HepG2 (cell line): ENCODE results near the gene TLCD1. TPM values are rescaled to one million over a fixed set of nuclear protein-coding genes. Genes with fewer than 3 reads are reported as not detected.

Experiments used
- ARHGAP35 ChIP-seq: sonication (generic); formaldehyde crosslinking; IDR thresholded peaks from 2 replicates; pipeline ENCODE4 v1.9.0; 2022; ENCODE audit warnings: mild to moderate bottlenecking, inconsistent platforms, moderate library complexity, missing genetic modification reagents, borderline replicate concordance
- ARNT ChIP-seq: fragments of 450-650 bp; IDR thresholded peaks from 2 replicates; pipeline ENCODE4 v1.6.1; 2017
- CAMTA2 ChIP-seq: sonication (generic); formaldehyde crosslinking; IDR thresholded peaks from 2 replicates; pipeline ENCODE4 v1.4.0; 2020; ENCODE audit warnings: mild to moderate bottlenecking, missing genetic modification reagents, borderline replicate concordance
- HNRNPUL1 ChIP-seq: fragments of 200-400 bp; formaldehyde crosslinking; IDR thresholded peaks from 2 replicates; pipeline ENCODE4 v1.6.1; 2017; ENCODE audit warnings: low read depth, mild to moderate bottlenecking, low read length, moderate library complexity
- IRF2 ChIP-seq: IDR thresholded peaks from 2 replicates; pipeline ENCODE4 v1.6.1; 2018; ENCODE audit warnings: missing genetic modification reagents, missing compliant biosample characterization
- NONO ChIP-seq, 2 experiments: fragments of 450-650 bp in 1 of 2; sonication (generic) in 1 of 2; formaldehyde crosslinking in 1 of 2; IDR thresholded peaks in 1 of 2; conservative IDR thresholded peaks in 1 of 2; 2 replicates each; pipeline versions ENCODE4 v1.6.1 to v1.8.0; 2017 to 2022; ENCODE audit warnings: mild to moderate bottlenecking in 1 of 2, missing genetic modification reagents in 1 of 2, moderate library complexity in 1 of 2
- NR2F1 ChIP-seq, 2 experiments: fragments of 450-650 bp in 1 of 2; formaldehyde crosslinking in 1 of 2; IDR thresholded peaks; 2 replicates each; pipeline versions ENCODE4 v1.5.0 to v1.6.1; 2016 to 2020; ENCODE audit warnings: mild to moderate bottlenecking in 1 of 2, missing compliant biosample characterization in 1 of 2, missing genetic modification reagents in 1 of 2, moderate library complexity in 1 of 2
- PRPF4 ChIP-seq: fragments of 200-400 bp; formaldehyde crosslinking; IDR thresholded peaks from 2 replicates; pipeline ENCODE4 v1.6.1; 2016; ENCODE audit warnings: low read length, low read depth; ENCODE audit not compliant: poor library complexity, severe bottlenecking
- RCOR2 ChIP-seq: IDR thresholded peaks from 2 replicates; pipeline ENCODE4 v1.6.1; 2016; ENCODE audit warnings: missing biosample characterization, missing genetic modification reagents
- TRIM24 ChIP-seq: sonication (generic); formaldehyde crosslinking; IDR thresholded peaks from 2 replicates; pipeline ENCODE4 v1.8.0; 2022; ENCODE audit warnings: mild to moderate bottlenecking, missing genetic modification reagents
- U2AF2 ChIP-seq: fragments of 200-400 bp; formaldehyde crosslinking; IDR thresholded peaks from 2 replicates; pipeline ENCODE4 v1.6.1; 2017; ENCODE audit warnings: low read depth, mild to moderate bottlenecking, low read length
- ZBTB1 ChIP-seq: sonication (generic); formaldehyde crosslinking; IDR thresholded peaks from 2 replicates; pipeline ENCODE4 v1.4.0; 2020; ENCODE audit warnings: missing genetic modification reagents, borderline replicate concordance
- ZFAT ChIP-seq: sonication (generic); formaldehyde crosslinking; conservative IDR thresholded peaks from 2 replicates; pipeline ENCODE4 v1.8.1; 2023; ENCODE audit warnings: missing genetic modification reagents, inconsistent platforms
- ZFYVE20 ChIP-seq: sonication (generic); formaldehyde crosslinking; IDR thresholded peaks from 2 replicates; pipeline ENCODE4 v1.8.0; 2023; ENCODE audit warnings: low read depth, mild to moderate bottlenecking, moderate library complexity, missing genetic modification reagents, borderline replicate concordance
- ZIK1 ChIP-seq: sonication (generic); formaldehyde crosslinking; IDR thresholded peaks from 2 replicates; pipeline ENCODE4 v1.5.0; 2020; ENCODE audit warnings: mild to moderate bottlenecking, low read depth, missing genetic modification reagents, borderline replicate concordance
- ZNF121 ChIP-seq: sonication (generic); formaldehyde crosslinking; IDR thresholded peaks from 2 replicates; pipeline ENCODE4 v1.5.0; 2020; ENCODE audit warnings: mild to moderate bottlenecking, missing genetic modification reagents
- ZNF274 ChIP-seq: sonication (generic); formaldehyde crosslinking; IDR thresholded peaks from 2 replicates; pipeline ENCODE4 v1.5.1; 2020; ENCODE audit warnings: mild to moderate bottlenecking, missing genetic modification reagents
- ZNF326 ChIP-seq: sonication (generic); formaldehyde crosslinking; IDR thresholded peaks from 2 replicates; pipeline ENCODE4 v1.4.0; 2020; ENCODE audit warnings: missing genetic modification reagents, borderline replicate concordance
- ZNF382 ChIP-seq: sonication (generic); formaldehyde crosslinking; IDR thresholded peaks from 2 replicates; pipeline ENCODE4 v1.5.0; 2020; ENCODE audit warnings: missing genetic modification reagents, mild to moderate bottlenecking, borderline replicate concordance
- ZNF414 ChIP-seq: sonication (generic); formaldehyde crosslinking; IDR thresholded peaks from 2 replicates; pipeline ENCODE4 v1.5.0; 2020; ENCODE audit warnings: missing genetic modification reagents
- ZNF670 ChIP-seq: sonication (generic); formaldehyde crosslinking; IDR thresholded peaks from 2 replicates; pipeline ENCODE4 v1.8.0; 2022; ENCODE audit warnings: mild to moderate bottlenecking, missing genetic modification reagents, borderline replicate concordance
- ZNF7 ChIP-seq: IDR thresholded peaks from 2 replicates; pipeline ENCODE4 v1.6.1; 2016; ENCODE audit warnings: missing biosample characterization, missing genetic modification reagents
- ZNF766 ChIP-seq: sonication (generic); formaldehyde crosslinking; IDR thresholded peaks from 2 replicates; pipeline ENCODE4 v1.5.0; 2020; ENCODE audit warnings: missing genetic modification reagents, borderline replicate concordance
- polyA plus RNA-seq, 8 experiments: library from polyadenylated mRNA; depleted of rRNA in 3 of 8; stranded (reverse) in 7 of 8; unstranded in 1 of 8; fragments of >200 nt; fragmentation: Illumina TruSeq in 4 of 8; extraction: Trizol in 4 of 8; gene quantifications; 2 replicates each; pipeline versions ENCODE4 v1.2.1 to v1.2.3, GENCODE V29; 2011 to 2016; ENCODE audit warnings: low read depth in 4 of 8, missing spikeins in 1 of 8, mixed read lengths in 1 of 8; ENCODE audit not compliant: insufficient read depth in 1 of 8
- total RNA-seq, 5 experiments: library from RNA; depleted of rRNA; stranded (reverse); fragments of >200 nt; fragmentation: Illumina TruSeq; extraction: Trizol; gene quantifications; 2 replicates each; pipeline ENCODE4 v1.2.3, GENCODE V29; 2016; ENCODE audit warnings: low read depth in 1 of 5
- TF ChIP-seq, protein P1 (sequence below): sonication (generic); formaldehyde crosslinking; IDR thresholded peaks from 2 replicates; pipeline ENCODE4 v1.4.0; 2020; ENCODE audit warnings: low read depth, mild to moderate bottlenecking, missing genetic modification reagents
- TF ChIP-seq, protein P2 (sequence below): sonication (generic); formaldehyde crosslinking; IDR thresholded peaks from 2 replicates; pipeline ENCODE4 v1.8.1; 2023; ENCODE audit warnings: mild to moderate bottlenecking, missing genetic modification reagents

The TLCD1 gene
- total and polyA plus RNA-seq, 2 of the 13 experiments (the other 11 are each of a cell fraction or from before 2014, with no cell fraction given): 14.9 to 19.6 TPM

DNA sequence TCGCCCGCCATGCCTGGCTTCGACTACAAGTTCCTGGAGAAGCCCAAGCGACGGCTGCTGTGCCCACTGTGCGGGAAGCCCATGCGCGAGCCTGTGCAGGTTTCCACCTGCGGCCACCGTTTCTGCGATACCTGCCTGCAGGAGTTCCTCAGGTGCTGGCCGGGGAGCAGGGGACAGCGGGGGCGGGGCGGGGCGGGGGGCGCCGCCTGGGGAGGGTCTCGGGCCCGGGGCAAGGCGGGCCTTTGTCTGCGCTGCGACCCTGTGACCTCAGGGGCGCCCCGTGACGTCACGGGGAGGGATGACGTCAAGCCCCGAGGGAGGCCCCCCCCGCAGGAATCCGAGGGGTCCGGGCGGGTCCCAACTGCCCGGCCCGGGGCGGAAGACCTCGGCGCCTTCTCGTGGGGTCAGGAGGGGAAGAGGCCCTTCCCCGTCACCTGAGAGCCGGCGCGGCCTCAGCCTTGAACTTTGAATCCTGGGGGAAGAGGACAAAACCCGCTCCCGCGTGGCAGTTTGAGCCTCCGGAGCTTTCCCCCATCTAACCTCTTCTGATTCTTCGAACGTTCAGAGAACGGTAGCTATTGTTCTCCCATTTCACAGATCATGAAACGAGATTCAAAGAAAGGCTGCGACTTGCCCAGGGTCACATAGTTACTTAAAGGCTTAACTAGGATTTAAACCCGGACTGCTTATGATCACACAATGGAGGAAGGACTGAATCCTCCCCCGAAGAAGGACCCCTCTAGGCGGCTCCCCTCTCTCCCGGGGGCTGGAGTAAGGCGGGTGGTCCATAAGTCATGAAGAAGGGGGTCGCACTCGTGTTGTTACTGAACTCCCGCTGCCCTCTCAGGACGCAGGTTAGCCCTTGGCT, 18.3 kb upstream of the TLCD1 start (continued):
- TF ChIP-seq ZNF670 (CRISPR knock-in tag): 0 out of 2 replicates have a peak, but pooled peaks have one; percentile 14
- no peak for TF ChIP-seq ZBTB1 (CRISPR knock-in tag)
- no peak for TF ChIP-seq ZNF121
- no peak for TF ChIP-seq U2AF2
- no peak for TF ChIP-seq ZNF414 (CRISPR knock-in tag)
- no peak for TF ChIP-seq HNRNPUL1
- no peak for TF ChIP-seq TRIM24 (CRISPR knock-in tag)
- TF ChIP-seq ARHGAP35 (CRISPR knock-in tag): no peak
- TF ChIP-seq ZNF326 (CRISPR knock-in tag): no peak
- TF ChIP-seq ZNF766 (CRISPR knock-in tag): 0 out of 2 replicates have a peak, but pooled peaks have one; percentile 28
- TF ChIP-seq, protein P1, sequence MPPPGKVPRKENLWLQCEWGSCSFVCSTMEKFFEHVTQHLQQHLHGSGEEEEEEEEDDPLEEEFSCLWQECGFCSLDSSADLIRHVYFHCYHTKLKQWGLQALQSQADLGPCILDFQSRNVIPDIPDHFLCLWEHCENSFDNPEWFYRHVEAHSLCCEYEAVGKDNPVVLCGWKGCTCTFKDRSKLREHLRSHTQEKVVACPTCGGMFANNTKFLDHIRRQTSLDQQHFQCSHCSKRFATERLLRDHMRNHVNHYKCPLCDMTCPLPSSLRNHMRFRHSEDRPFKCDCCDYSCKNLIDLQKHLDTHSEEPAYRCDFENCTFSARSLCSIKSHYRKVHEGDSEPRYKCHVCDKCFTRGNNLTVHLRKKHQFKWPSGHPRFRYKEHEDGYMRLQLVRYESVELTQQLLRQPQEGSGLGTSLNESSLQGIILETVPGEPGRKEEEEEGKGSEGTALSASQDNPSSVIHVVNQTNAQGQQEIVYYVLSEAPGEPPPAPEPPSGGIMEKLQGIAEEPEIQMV (CRISPR knock-in tag): no peak; the same call in 1 of the 2 replicates
- no peak for TF ChIP-seq ZNF274 (CRISPR knock-in tag)
- TF ChIP-seq ZFAT (CRISPR knock-in tag): no peak
- TF ChIP-seq ARNT: no peak
- 0 out of 2 replicates have a peak, but pooled peaks have one; percentile 7 for TF ChIP-seq IRF2 (CRISPR knock-in tag)
- no peak for TF ChIP-seq ZNF382 (CRISPR knock-in tag)
- TF ChIP-seq ZFYVE20: no peak
- TF ChIP-seq RCOR2 (CRISPR knock-in tag): 0 out of 2 replicates have a peak, but pooled peaks have one; percentile 23
- TF ChIP-seq ZNF7 (CRISPR knock-in tag): no peak
- no peak for TF ChIP-seq PRPF4
- peak in 1 of 2 experiments; percentile 87; a peak in 3 of 4 replicates for TF ChIP-seq NR2F1 (CRISPR knock-in tag; IDR thresholded peaks at IDR 0.05)
- TF ChIP-seq, protein P2, sequence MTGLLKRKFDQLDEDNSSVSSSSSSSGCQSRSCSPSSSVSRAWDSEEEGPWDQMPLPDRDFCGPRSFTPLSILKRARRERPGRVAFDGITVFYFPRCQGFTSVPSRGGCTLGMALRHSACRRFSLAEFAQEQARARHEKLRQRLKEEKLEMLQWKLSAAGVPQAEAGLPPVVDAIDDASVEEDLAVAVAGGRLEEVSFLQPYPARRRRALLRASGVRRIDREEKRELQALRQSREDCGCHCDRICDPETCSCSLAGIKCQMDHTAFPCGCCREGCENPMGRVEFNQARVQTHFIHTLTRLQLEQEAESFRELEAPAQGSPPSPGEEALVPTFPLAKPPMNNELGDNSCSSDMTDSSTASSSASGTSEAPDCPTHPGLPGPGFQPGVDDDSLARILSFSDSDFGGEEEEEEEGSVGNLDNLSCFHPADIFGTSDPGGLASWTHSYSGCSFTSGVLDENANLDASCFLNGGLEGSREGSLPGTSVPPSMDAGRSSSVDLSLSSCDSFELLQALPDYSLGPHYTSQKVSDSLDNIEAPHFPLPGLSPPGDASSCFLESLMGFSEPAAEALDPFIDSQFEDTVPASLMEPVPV (CRISPR knock-in tag): no peak
- TF ChIP-seq NONO (IDR thresholded peaks at IDR 0.05): no peak
- TF ChIP-seq NONO (CRISPR knock-in tag; conservative IDR thresholded peaks at IDR 0.05): 0 out of 2 replicates have a peak, but pooled peaks have one; percentile 45
- no peak for TF ChIP-seq ZIK1 (CRISPR knock-in tag)
- TF ChIP-seq CAMTA2: no peak
